Ascending aorta (tissue), 2 donors: Measurements from ENCODE around the gene LTBP1. TPM values are rescaled to one million over a fixed set of nuclear protein-coding genes. Genes with fewer than 3 reads are reported as not detected.

Source experiments
- DNase-seq, 2 donors: peaks; one replicate each; pipeline ENCODE4 v3.0.0-alpha.2; 2019; ENCODE audit warnings: low spot score in 2 of 2
- H3K27ac ChIP-seq, 2 donors: fragments of 200-600 bp; sonication (generic); one replicate each; pipeline ENCODE4 v1.5.1; 2016 to 2017; ENCODE audit warnings: mild to moderate bottlenecking in 1 of 2
- H3K27me3 ChIP-seq: fragments of 200-600 bp; sonication (generic); one replicate; pipeline ENCODE4 v1.5.1; 2017
- H3K36me3 ChIP-seq, 2 donors: fragments of 200-600 bp; sonication (generic); one replicate each; pipeline ENCODE4 v1.5.1; 2016
- H3K4me1 ChIP-seq, 2 donors: fragments of 200-600 bp; sonication (generic); one replicate each; pipeline ENCODE4 v1.5.1; 2016 to 2017; ENCODE audit warnings: mild to moderate bottlenecking in 1 of 2
- H3K4me3 ChIP-seq, 2 donors: fragments of 200-600 bp; sonication (generic); one replicate each; pipeline ENCODE4 v1.5.1; 2016 to 2017; ENCODE audit warnings: mild to moderate bottlenecking in 1 of 2
- H3K9me3 ChIP-seq, 2 donors: fragments of 200-600 bp; sonication (generic); one replicate each; pipeline ENCODE4 v1.5.1; 2016
- intact Hi-C: fragments of 100-400 bp; cut with DNase I; formaldehyde crosslinking; loops from one replicate; pipeline ENCODE4 v1.15.1; 2023
- total RNA-seq: library from RNA; depleted of rRNA; stranded (reverse); fragments of >200 nt; gene quantifications from one replicate; pipeline ENCODE4 v1.1.0, GENCODE V29; 2016
- TF ChIP-seq, protein P1 (sequence below), 3 experiments: fragments of 200-600 bp in 2 of 3; fragments of 450-650 bp in 1 of 3; sonication (generic) in 2 of 3; IDR thresholded peaks; one replicate each; pipeline ENCODE4 v1.5.1; 2016 to 2019; ENCODE audit warnings: antibody characterized with exemption in 3 of 3, mild to moderate bottlenecking in 1 of 3, moderate library complexity in 1 of 3

LTBP1 gene
- total RNA-seq, 1 donor from 2014 or later = 295 TPM

- H3K9me3 ChIP-seq = no peaks in the 10 kb centered on the region
- H3K36me3 ChIP-seq = no peaks in the 10 kb centered on the region
- H3K4me1 ChIP-seq = peaks cover 4 to 17% of the 10 kb centered on the region in 2 donors
- intact Hi-C loops = no loop called here
- no peak for DNase-seq
- H3K4me3 ChIP-seq = no peak overlapping the region
- TF ChIP-seq, protein P1, sequence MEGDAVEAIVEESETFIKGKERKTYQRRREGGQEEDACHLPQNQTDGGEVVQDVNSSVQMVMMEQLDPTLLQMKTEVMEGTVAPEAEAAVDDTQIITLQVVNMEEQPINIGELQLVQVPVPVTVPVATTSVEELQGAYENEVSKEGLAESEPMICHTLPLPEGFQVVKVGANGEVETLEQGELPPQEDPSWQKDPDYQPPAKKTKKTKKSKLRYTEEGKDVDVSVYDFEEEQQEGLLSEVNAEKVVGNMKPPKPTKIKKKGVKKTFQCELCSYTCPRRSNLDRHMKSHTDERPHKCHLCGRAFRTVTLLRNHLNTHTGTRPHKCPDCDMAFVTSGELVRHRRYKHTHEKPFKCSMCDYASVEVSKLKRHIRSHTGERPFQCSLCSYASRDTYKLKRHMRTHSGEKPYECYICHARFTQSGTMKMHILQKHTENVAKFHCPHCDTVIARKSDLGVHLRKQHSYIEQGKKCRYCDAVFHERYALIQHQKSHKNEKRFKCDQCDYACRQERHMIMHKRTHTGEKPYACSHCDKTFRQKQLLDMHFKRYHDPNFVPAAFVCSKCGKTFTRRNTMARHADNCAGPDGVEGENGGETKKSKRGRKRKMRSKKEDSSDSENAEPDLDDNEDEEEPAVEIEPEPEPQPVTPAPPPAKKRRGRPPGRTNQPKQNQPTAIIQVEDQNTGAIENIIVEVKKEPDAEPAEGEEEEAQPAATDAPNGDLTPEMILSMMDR (IDR thresholded peaks at IDR 0.05) = no peak
- H3K27ac ChIP-seq = peak overlapping the region in 1 of 2 donors; percentile 34
- no peaks in the 10 kb centered on the region for H3K27me3 ChIP-seq
Measured at GRCh38 chr2:33077311-33077710, 130.6 kb downstream of the LTBP1 start.

DNA sequence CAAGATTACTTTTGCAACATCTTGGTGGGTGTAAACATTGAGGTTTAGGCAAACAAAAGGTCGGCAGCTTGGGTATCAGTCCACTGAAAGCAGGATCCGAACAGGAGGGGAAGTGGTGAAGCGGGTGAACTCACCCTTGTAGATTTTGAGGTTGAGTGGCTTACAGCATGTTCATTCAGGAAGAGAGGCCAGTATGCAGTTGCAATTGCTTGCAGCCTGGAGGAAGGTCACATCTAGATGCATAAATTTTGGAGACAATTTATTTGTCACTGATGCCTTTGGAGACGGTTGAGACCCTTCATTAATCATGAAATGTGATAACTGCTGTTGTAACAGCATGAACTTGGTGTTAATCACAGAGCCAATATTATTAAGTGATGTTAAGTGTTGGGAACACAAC is 131.1 kb downstream of the LTBP1 start:
- no peaks in the 10 kb centered on the region for H3K36me3 ChIP-seq

DNA sequence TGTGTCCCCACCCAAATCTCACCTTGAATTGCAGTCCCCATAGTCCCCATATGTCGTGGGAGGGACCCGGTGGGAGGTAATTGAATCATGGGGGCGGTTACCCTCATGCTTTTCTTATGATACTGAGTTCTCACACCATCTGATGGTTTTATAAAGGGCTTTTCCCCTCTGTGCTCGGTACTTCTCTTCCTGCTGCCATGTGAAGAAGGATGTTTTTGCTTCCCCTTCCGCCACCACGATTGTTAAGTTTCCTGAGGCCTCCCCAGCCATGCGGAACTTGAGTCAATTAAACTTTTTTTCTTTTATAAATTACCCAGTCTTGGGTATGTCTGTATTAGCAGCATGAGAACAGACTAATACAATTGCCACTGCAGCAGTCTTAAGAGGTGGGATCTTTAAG is 134.9 kb downstream of the LTBP1 start:
- no peaks in the 10 kb centered on the region for H3K9me3 ChIP-seq
- TF ChIP-seq, protein P1 (IDR thresholded peaks at IDR 0.05) = no peak
- intact Hi-C loops = no loop called here
- H3K27ac ChIP-seq = no peak overlapping the region
- H3K36me3 ChIP-seq = no peaks in the 10 kb centered on the region
- peaks cover 5 to 33% of the 10 kb centered on the region in 2 donors for H3K4me1 ChIP-seq
- DNase-seq = no peak
- no peak overlapping the region for H3K4me3 ChIP-seq
- no peaks in the 10 kb centered on the region for H3K27me3 ChIP-seq

More for the DNA sequence above, 131.1 kb downstream of the LTBP1 start:
- H3K4me3 ChIP-seq = no peak overlapping the region
- no peaks in the 10 kb centered on the region for H3K27me3 ChIP-seq
- peak overlapping the region in 1 of 2 donors; percentile 34 for H3K27ac ChIP-seq
- peaks cover under 1 to 16% of the 10 kb centered on the region in 2 donors for H3K4me1 ChIP-seq
- intact Hi-C loops = no loop called here
- TF ChIP-seq, protein P1 (IDR thresholded peaks at IDR 0.05) = no peak
- DNase-seq = no peak
- H3K9me3 ChIP-seq = no peaks in the 10 kb centered on the region

DNA sequence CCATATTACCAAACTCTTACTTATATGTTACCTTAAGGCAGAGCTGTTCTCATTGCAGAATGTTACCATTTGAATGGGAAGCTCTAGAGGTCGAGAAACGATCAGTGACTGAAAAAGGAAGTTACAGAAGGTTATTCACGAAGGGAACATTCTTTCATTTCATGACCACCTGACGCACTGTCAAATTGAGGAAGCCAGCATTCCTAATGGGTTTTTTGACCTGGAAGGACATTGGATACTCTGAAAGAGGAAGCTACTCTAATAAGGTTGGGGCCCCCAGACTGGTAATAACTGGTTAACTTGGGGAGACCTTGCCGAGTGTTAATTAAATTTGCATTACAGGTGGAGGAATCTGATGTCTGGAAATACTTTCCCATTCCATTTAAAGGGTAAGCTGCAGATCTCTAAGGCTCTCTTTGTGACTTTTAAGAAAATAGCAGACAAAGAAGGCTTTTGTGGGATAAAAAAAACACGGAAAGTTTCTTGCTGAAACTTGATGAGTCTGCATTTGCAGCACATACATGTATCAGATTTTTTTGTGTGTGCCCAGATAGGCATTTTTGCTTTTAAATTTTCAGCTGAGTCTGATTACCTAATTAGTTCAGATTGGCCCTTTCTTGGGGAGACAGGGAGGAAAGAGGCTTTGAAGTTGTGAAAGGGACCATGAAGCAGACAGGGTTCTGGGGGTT is 137.1 kb downstream of the LTBP1 start:
- Histone ChIP-seq H3K36me3 (no peaks in the 10 kb centered on the region), H3K27ac (peak overlapping the region; percentile 15 to 69), H3K4me3 (no peak overlapping the region), H3K27me3 (no peaks in the 10 kb centered on the region), H3K9me3 (no peaks in the 10 kb centered on the region), H3K4me1 (peaks cover 5 to 27% of the 10 kb centered on the region in 2 donors)
- TF ChIP-seq, protein P1 (IDR thresholded peaks at IDR 0.05) = no peak
- no peak for DNase-seq
- intact Hi-C loops = no loop called here

DNA sequence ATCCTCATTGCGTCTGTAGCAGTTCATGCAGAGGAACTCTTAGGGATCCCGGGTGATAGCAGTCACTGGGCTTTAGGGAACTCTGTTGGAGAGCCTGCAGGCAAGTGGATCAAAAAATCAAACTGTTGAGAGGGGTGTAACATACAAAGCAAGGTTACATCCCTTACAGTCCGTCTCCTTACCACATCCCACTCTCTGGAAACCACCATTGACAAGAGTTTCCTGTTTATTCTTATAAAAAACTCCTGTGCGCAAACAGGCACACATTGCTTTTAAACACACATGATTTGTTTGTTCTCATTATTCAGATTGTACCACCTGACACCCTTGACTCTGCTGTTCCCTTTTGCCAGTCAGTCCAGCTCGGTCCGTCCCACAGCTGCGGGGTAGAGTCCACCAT is 137.7 kb downstream of the LTBP1 start:
- no peaks in the 10 kb centered on the region for H3K27me3 ChIP-seq
- H3K4me1 ChIP-seq = peaks cover 5 to 27% of the 10 kb centered on the region in 2 donors
- H3K9me3 ChIP-seq = no peaks in the 10 kb centered on the region
- intact Hi-C loops = no loop called here
- TF ChIP-seq, protein P1 (IDR thresholded peaks at IDR 0.05) = no peak
- DNase-seq = no peak
- H3K36me3 ChIP-seq = no peaks in the 10 kb centered on the region
- H3K4me3 ChIP-seq = no peak overlapping the region
- peak overlapping the region; percentile 15 to 69 for H3K27ac ChIP-seq
